Activated B cell treated with CpG ODN at 0.5 μM for 24 hours (primary cell): ENCODE measurements around the gene IZUMO1. TPM values are rescaled to one million over a fixed set of nuclear protein-coding genes. Genes with fewer than 3 reads are reported as not detected.

Experiments
- ATAC-seq: fragments of 200-7000 bp; cut with Tn5 transposase; one replicate; pipeline ENCODE4 v1.10.0; 2021; ENCODE audit warnings: low read depth, mild to moderate bottlenecking, moderate library complexity
- CTCF ChIA-PET: fragments of 350-600 bp; sonication (Branson Sonifier 250); formaldehyde crosslinking; loops from one replicate; lab custom pipeline; 2021; ENCODE audit warnings: antibody characterized with exemption; lab: Charles Lee
- POLR2A ChIA-PET: fragments of 350-600 bp; sonication (Branson Sonifier 250); formaldehyde crosslinking; loops from one replicate; lab custom pipeline; 2021; ENCODE audit warnings: antibody characterized with exemption; lab: Charles Lee
- DNase-seq: peaks from one replicate; pipeline ENCODE4 v3.0.0; 2022
- H3K27ac Mint-ChIP-seq: one replicate; pipeline ENCODE4 v1.8.0; 2020; ENCODE audit warnings: mixed read lengths
- H3K27me3 Mint-ChIP-seq: one replicate; pipeline ENCODE4 v1.8.0; 2021; ENCODE audit warnings: mixed read lengths
- H3K36me3 Mint-ChIP-seq: one replicate; pipeline ENCODE4 v1.8.0; 2021; ENCODE audit warnings: low read depth, mixed read lengths
- H3K4me1 Mint-ChIP-seq: one replicate; pipeline ENCODE4 v1.8.0; 2021; ENCODE audit warnings: mixed read lengths
- H3K4me3 Mint-ChIP-seq: one replicate; pipeline ENCODE4 v1.8.0; 2020; ENCODE audit warnings: mild to moderate bottlenecking, mixed read lengths
- H3K9me3 Mint-ChIP-seq: one replicate; pipeline ENCODE4 v1.8.0; 2020; ENCODE audit warnings: mixed read lengths
- CTCF ChIP-seq: fragments of 200-600 bp; IDR thresholded peaks from one replicate; pipeline ENCODE4 v1.8.0; 2022; ENCODE audit warnings: antibody characterized with exemption, mild to moderate bottlenecking
- intact Hi-C: fragments of 100-400 bp; cut with micrococcal nuclease; formaldehyde crosslinking; loops from one replicate; pipeline ENCODE4 v1.15.1; 2024
- total RNA-seq: library from RNA; stranded (reverse); gene quantifications from 2 replicates; pipeline ENCODE4 v1.2.3, GENCODE V29; 2022

Gene IZUMO1
- total RNA-seq, 1 donor from 2014 or later, result not detected

- H3K27ac Mint-ChIP-seq, result no peak overlapping the region
- ATAC-seq, result no peak
- no peak overlapping the region for H3K4me3 Mint-ChIP-seq
- no peak for TF ChIP-seq CTCF
- ChIA-PET CTCF (interaction anchor here (1.0 kb wide), 1 partner anchor 63 kb away, joined by 3 read pairs; no protein-coding TSS in a partner anchor), POLR2A (interaction anchor here (0.6 to 1.3 kb wide), 4 partner anchors 17 to 213 kb away, joined by 3 to 6 read pairs (median 4); partner anchors contain the start of genes GYS1 and PPP1R15A)
- no peak for DNase-seq
- no peaks in the 10 kb centered on the region for H3K36me3 Mint-ChIP-seq
- H3K4me1 Mint-ChIP-seq, result peaks cover 22% of the 10 kb centered on the region
- intact Hi-C loops, result loop anchor here (2.0 to 10.0 kb wide), 2 partner anchors 27 to 305 kb away; partner anchors contain the start of genes FUT1 and SNRNP70
- H3K27me3 Mint-ChIP-seq, result no peaks in the 10 kb centered on the region
- H3K9me3 Mint-ChIP-seq, result no peaks in the 10 kb centered on the region
Observed at GRCh38 chr19:48779636-48780035, 32.9 kb upstream of the IZUMO1 start.

GRCh38 chr19:48777720-48778119 is 31.0 kb upstream of the IZUMO1 start:
- peaks cover 22% of the 10 kb centered on the region for H3K4me1 Mint-ChIP-seq
- ATAC-seq, result no peak
- no peak overlapping the region for H3K4me3 Mint-ChIP-seq
- H3K9me3 Mint-ChIP-seq, result no peaks in the 10 kb centered on the region
- no peaks in the 10 kb centered on the region for H3K36me3 Mint-ChIP-seq
- no peak for TF ChIP-seq CTCF
- no peak for DNase-seq
- intact Hi-C loops, result no loop called here
- POLR2A ChIA-PET, result no interaction called here
- CTCF ChIA-PET, result no interaction called here
- peaks cover under 1% of the 10 kb centered on the region for H3K27me3 Mint-ChIP-seq
- H3K27ac Mint-ChIP-seq, result no peak overlapping the region

- ChIA-PET POLR2A (interaction anchor here (0.7 kb wide), 2 partner anchors 64 to 134 kb away, joined by 4 to 6 read pairs; no protein-coding TSS in a partner anchor), CTCF (no interaction called here)
- Mint-ChIP-seq H3K27ac (no peak overlapping the region), H3K27me3 (peaks cover 4% of the 10 kb centered on the region), H3K4me1 (peaks cover 18% of the 10 kb centered on the region), H3K4me3 (no peak overlapping the region), H3K9me3 (no peaks in the 10 kb centered on the region), H3K36me3 (no peaks in the 10 kb centered on the region)
- TF ChIP-seq CTCF, result no peak
- intact Hi-C loops, result no loop called here
- DNase-seq (no peak), ATAC-seq (no peak)
Observed at GRCh38 chr19:48777139-48777538, 30.4 kb upstream of the IZUMO1 start.

GRCh38 chr19:48772503-48772953 is 25.8 kb upstream of the IZUMO1 start:
- no peak overlapping the region for H3K4me3 Mint-ChIP-seq
- ChIA-PET POLR2A (interaction anchor here (0.6 kb wide), 1 partner anchor 76 kb away, joined by 3 read pairs; no protein-coding TSS in a partner anchor), CTCF (no interaction called here)
- no peaks in the 10 kb centered on the region for H3K9me3 Mint-ChIP-seq
- no peak overlapping the region for H3K27ac Mint-ChIP-seq
- ATAC-seq, result no peak
- DNase-seq, result no peak
- TF ChIP-seq CTCF, result no peak
- intact Hi-C loops, result no loop called here
- no peaks in the 10 kb centered on the region for H3K4me1 Mint-ChIP-seq
- peaks cover 20% of the 10 kb centered on the region for H3K27me3 Mint-ChIP-seq
- no peaks in the 10 kb centered on the region for H3K36me3 Mint-ChIP-seq

- POLR2A ChIA-PET, result no interaction called here
- intact Hi-C loops, result no loop called here
- no peaks in the 10 kb centered on the region for H3K4me1 Mint-ChIP-seq
Observed at GRCh38 chr19:48770734-48771472, 24.2 kb upstream of the IZUMO1 start.

More at GRCh38 chr19:48770734-48771472, 24.2 kb upstream of the IZUMO1 start:
- CTCF ChIA-PET, result no interaction called here
- no peaks in the 10 kb centered on the region for H3K36me3 Mint-ChIP-seq
- ATAC-seq (no peak), DNase-seq (no peak)
- H3K4me3 Mint-ChIP-seq, result no peak overlapping the region
- peaks cover 23% of the 10 kb centered on the region for H3K27me3 Mint-ChIP-seq
- no peak overlapping the region for H3K27ac Mint-ChIP-seq
- no peaks in the 10 kb centered on the region for H3K9me3 Mint-ChIP-seq
- TF ChIP-seq CTCF, result no peak
